ENCODE results near the gene ADM.

DNA sequence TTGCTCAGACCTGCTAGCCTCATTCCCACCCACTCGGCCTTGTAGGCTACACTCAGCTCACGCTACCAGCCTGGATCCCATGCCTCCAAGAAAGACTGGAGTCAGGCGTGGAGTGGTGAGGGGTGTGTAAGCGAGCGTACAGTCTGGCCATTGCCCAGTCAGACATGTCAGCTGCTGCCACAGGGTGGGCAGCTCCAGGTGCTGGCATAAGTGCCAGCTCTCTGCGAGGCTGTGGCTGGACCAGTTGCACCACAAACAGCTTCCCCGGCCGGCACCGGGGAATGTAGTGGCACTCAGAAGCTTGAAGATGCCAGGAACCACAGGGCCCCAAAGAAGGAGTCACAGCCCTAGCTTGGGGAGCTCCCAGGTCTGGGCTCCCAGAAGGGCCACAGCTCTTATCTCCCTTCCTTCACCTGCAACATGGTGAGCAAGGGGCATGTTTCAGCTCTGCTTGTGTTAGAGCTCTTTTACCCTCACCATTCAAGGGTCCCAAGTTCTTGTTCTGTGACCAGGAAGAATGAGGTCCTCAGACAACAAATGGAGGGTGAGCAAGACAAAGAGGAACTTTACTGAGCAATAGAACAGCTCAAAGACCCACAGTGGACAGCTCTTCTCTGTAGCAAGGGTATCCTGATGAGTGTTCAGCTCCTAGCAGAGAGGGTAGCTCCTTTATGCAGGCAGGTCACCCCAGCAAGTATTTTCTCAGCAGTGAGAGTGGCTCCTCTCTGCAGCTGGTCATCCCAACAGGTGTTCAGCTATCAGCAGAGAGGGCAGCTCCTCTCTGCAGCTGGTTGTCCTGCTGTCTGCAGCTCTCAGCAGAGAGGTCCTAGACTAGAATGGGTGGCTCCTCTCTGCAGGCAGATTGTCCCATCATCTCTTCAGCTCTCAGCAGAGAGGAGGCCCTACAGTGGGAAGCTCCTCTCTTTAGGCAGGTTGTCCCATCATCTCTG, 16.8 kb upstream of the ADM start:
- TF ChIP-seq POLR2A (IDR thresholded peaks at IDR 0.05) = no peak
- TF ChIP-seq, protein P1, sequence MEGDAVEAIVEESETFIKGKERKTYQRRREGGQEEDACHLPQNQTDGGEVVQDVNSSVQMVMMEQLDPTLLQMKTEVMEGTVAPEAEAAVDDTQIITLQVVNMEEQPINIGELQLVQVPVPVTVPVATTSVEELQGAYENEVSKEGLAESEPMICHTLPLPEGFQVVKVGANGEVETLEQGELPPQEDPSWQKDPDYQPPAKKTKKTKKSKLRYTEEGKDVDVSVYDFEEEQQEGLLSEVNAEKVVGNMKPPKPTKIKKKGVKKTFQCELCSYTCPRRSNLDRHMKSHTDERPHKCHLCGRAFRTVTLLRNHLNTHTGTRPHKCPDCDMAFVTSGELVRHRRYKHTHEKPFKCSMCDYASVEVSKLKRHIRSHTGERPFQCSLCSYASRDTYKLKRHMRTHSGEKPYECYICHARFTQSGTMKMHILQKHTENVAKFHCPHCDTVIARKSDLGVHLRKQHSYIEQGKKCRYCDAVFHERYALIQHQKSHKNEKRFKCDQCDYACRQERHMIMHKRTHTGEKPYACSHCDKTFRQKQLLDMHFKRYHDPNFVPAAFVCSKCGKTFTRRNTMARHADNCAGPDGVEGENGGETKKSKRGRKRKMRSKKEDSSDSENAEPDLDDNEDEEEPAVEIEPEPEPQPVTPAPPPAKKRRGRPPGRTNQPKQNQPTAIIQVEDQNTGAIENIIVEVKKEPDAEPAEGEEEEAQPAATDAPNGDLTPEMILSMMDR (IDR thresholded peaks at IDR 0.05) = no peak

Data from body of pancreas (tissue), 4 donors.